ENCODE results near the gene TNPO3. TPM values are rescaled to one million over a fixed set of nuclear protein-coding genes. Genes with fewer than 3 reads are reported as not detected.
A peak's percentile ranks its signal among the peaks of the same experiment; 100 is the strongest.

Gene TNPO3
- total and polyA plus RNA-seq, 2 experiments from 2014 or later, result 21.8 to 31.1 TPM

DNA sequence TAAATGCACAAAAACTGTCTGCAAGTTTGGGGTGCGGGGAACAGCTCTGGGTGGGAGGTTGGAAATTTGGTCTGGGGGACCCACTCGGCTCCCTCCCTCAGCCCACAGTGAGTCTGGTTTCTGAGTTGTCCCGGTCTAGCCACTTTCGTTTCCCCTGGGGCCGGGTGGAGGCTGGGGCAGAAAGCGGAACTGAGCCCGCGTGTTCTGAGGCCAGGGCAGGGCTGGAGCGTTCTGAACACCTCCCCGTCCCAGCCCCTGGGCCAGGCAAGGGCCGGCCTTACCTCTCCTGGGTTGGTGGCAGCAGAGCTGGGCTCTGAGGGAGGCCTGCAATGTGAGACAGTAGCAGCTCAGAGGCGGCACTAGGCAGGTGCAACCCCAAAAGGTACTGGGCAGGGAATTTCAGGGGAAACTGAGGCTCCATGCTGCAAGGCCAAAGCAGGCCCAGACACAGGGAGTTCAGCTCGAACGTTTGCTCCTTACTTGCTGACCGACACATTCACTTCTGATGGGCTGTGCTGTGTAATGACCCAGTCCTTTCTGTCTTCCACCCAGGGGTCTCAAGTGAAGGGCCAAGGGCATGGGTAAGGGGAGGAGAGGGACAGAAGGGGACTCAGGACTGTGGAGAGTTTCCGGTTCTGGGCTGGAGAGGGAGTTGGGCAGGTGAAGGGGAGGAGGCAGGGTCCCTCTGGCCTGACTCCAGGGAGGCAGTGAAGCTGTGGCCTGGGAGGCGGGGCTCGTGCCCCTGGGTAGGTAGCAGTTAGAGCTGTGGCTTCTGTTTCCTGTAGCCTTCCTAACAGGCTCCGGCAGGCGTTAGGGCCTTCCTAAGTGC is 114.2 kb downstream of the TNPO3 start:
- Histone ChIP-seq H3K27me3 (peaks cover 67% of the 10 kb centered on the region), H3K9me3 (ENCODE audit: low read depth) (no peaks in the 10 kb centered on the region), H3K36me3 (no peaks in the 10 kb centered on the region), H3K4me3 (no peak overlapping the region), H3K27ac (no peak overlapping the region), H3K4me1 (ENCODE audit: low read depth) (no peaks in the 10 kb centered on the region)
- no peak for DNase-seq (ENCODE audit: low read depth in 1 of 2, low spot score in 1 of 2)
- TF ChIP-seq, protein P1, sequence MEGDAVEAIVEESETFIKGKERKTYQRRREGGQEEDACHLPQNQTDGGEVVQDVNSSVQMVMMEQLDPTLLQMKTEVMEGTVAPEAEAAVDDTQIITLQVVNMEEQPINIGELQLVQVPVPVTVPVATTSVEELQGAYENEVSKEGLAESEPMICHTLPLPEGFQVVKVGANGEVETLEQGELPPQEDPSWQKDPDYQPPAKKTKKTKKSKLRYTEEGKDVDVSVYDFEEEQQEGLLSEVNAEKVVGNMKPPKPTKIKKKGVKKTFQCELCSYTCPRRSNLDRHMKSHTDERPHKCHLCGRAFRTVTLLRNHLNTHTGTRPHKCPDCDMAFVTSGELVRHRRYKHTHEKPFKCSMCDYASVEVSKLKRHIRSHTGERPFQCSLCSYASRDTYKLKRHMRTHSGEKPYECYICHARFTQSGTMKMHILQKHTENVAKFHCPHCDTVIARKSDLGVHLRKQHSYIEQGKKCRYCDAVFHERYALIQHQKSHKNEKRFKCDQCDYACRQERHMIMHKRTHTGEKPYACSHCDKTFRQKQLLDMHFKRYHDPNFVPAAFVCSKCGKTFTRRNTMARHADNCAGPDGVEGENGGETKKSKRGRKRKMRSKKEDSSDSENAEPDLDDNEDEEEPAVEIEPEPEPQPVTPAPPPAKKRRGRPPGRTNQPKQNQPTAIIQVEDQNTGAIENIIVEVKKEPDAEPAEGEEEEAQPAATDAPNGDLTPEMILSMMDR (IDR thresholded peaks at IDR 0.05; ENCODE audit: low read depth, low read length), result no peak

DNA sequence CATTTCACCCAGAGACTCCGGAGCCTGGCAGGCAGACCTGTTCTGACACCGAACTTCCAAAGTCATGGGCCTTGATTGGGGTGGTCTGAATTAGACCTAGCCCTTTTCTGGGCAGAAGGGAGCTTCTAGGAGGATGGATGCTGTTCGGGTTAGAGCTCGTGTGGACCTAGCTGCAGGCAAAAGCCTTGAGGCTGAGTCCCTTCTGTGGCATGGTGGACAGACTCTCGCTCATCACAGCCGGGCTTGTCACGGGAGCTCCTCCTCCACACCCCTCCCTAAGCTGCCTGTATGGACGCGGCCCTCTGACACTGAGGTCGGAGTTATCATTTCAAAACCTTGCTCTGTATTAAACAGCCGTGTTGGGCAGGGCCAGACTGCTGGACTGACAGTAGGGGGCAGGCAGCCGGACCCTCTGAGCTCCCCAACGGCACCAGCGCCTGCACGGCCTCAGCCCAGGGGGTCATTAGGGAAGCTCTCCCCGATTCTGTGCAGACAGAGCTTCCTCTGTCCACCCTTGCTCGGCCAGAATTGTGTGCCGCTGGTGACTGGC is 115.0 kb downstream of the TNPO3 start:
- Histone ChIP-seq H3K4me1 (ENCODE audit: low read depth) (no peaks in the 10 kb centered on the region), H3K27ac (no peak overlapping the region), H3K9me3 (ENCODE audit: low read depth) (no peaks in the 10 kb centered on the region), H3K27me3 (peaks cover 74% of the 10 kb centered on the region), H3K36me3 (no peaks in the 10 kb centered on the region), H3K4me3 (no peak overlapping the region)
- no peak for DNase-seq (ENCODE audit: low read depth in 1 of 2, low spot score in 1 of 2)
- TF ChIP-seq, protein P1 (IDR thresholded peaks at IDR 0.05; ENCODE audit: low read depth, low read length), result no peak

GRCh38 chr7:128939075-128939860 is 115.6 kb downstream of the TNPO3 start:
- no peak overlapping the region for H3K4me3 ChIP-seq

GRCh38 chr7:128938544-128939074 is 116.3 kb downstream of the TNPO3 start:
- H3K9me3 ChIP-seq (ENCODE audit: low read depth), result no peaks in the 10 kb centered on the region
- peaks cover 81% of the 10 kb centered on the region for H3K27me3 ChIP-seq
- TF ChIP-seq, protein P1 (IDR thresholded peaks at IDR 0.05; ENCODE audit: low read depth, low read length), result no peak
- DNase-seq (ENCODE audit: low read depth in 1 of 2, low spot score in 1 of 2), result no peak
- H3K36me3 ChIP-seq, result no peaks in the 10 kb centered on the region
- H3K4me3 ChIP-seq, result peak overlapping the region; percentile 39
- H3K27ac ChIP-seq, result no peak overlapping the region
- no peaks in the 10 kb centered on the region for H3K4me1 ChIP-seq (ENCODE audit: low read depth)

More at GRCh38 chr7:128939075-128939860, 115.6 kb downstream of the TNPO3 start:
- TF ChIP-seq, protein P1 (IDR thresholded peaks at IDR 0.05; ENCODE audit: low read depth, low read length), result no peak
- H3K27ac ChIP-seq, result no peak overlapping the region
- H3K27me3 ChIP-seq, result peaks cover 81% of the 10 kb centered on the region
- H3K36me3 ChIP-seq, result no peaks in the 10 kb centered on the region
- no peaks in the 10 kb centered on the region for H3K4me1 ChIP-seq (ENCODE audit: low read depth)
- no peaks in the 10 kb centered on the region for H3K9me3 ChIP-seq (ENCODE audit: low read depth)
- DNase-seq (ENCODE audit: low read depth in 1 of 2, low spot score in 1 of 2), result no peak

Data from cardiac muscle cell (in vitro differentiated cells and primary cell).